ENCODE results near the gene MRM1.

The MRM1 gene

GRCh38 chr17:36601303-36602029 is at the start of gene MRM1:
Gene MRM1, plus strand, starts transcription at chr17:36601583. Its CDS starts 228 bp downstream, at chr17:36601811.
- peak; percentile 87 to 88 for DNase-seq (ENCODE audit: low read depth in 2 of 2)

GRCh38 chr17:36553459-36553858 is 47.9 kb upstream of the MRM1 start:
- no peak for DNase-seq (ENCODE audit: low read depth in 2 of 2)

- no peak for DNase-seq (ENCODE audit: low read depth in 2 of 2)
These were observed 35.3 kb upstream of the MRM1 start for GRCh38 chr17:36566081-36566480.

GRCh38 chr17:36575028-36575427 is 26.4 kb upstream of the MRM1 start:
- DNase-seq (ENCODE audit: low read depth in 2 of 2) = no peak

- no peak for DNase-seq (ENCODE audit: low read depth in 2 of 2)
These were observed 24.6 kb upstream of the MRM1 start for GRCh38 chr17:36576793-36577192.

GRCh38 chr17:36578671-36579070 is 22.7 kb upstream of the MRM1 start:
- no peak for DNase-seq (ENCODE audit: low read depth in 2 of 2)

- no peak for DNase-seq (ENCODE audit: low read depth in 2 of 2)
These were observed 17.6 kb upstream of the MRM1 start for GRCh38 chr17:36583787-36584186.

- DNase-seq (ENCODE audit: low read depth in 2 of 2) = no peak
These were observed 15.2 kb upstream of the MRM1 start for GRCh38 chr17:36586138-36586537.

GRCh38 chr17:36590082-36590481 is 11.3 kb upstream of the MRM1 start:
- DNase-seq (ENCODE audit: low read depth in 2 of 2) = no peak

GRCh38 chr17:36591434-36592315 is 9.7 kb upstream of the MRM1 start, which contains the start of gene DHRS11:
Gene DHRS11, plus strand, starts transcription at chr17:36591879. Its CDS starts 131 bp downstream, at chr17:36592010.
- peak; percentile 40 to 50 for DNase-seq (ENCODE audit: low read depth in 2 of 2)

- no peak for DNase-seq (ENCODE audit: low read depth in 2 of 2)
These were observed 9.1 kb upstream of the MRM1 start for GRCh38 chr17:36592316-36592715.

GRCh38 chr17:36592716-36593321 is 8.6 kb upstream of the MRM1 start:
- no peak for DNase-seq (ENCODE audit: low read depth in 2 of 2)

GRCh38 chr17:36593656-36594316 is 7.6 kb upstream of the MRM1 start:
- no peak for DNase-seq (ENCODE audit: low read depth in 2 of 2)

GRCh38 chr17:36594626-36595401 is 6.6 kb upstream of the MRM1 start:
- no peak for DNase-seq (ENCODE audit: low read depth in 2 of 2)

GRCh38 chr17:36597226-36597625 is 4.2 kb upstream of the MRM1 start:
- no peak for DNase-seq (ENCODE audit: low read depth in 2 of 2)

- no peak for DNase-seq (ENCODE audit: low read depth in 2 of 2)
These were observed 3.3 kb upstream of the MRM1 start for GRCh38 chr17:36597866-36598777.

- DNase-seq (ENCODE audit: low read depth in 2 of 2) = no peak
These were observed 2.4 kb upstream of the MRM1 start for GRCh38 chr17:36598951-36599401.

GRCh38 chr17:36599546-36600250 is 1.7 kb upstream of the MRM1 start:
- DNase-seq (ENCODE audit: low read depth in 2 of 2) = no peak

GRCh38 chr17:36600465-36600864 is 918 bp upstream of the MRM1 start:
- no peak for DNase-seq (ENCODE audit: low read depth in 2 of 2)
